ENCODE results near the gene PDE4B. TPM values are rescaled to one million over a fixed set of nuclear protein-coding genes. Genes with fewer than 3 reads are reported as not detected.

Gene PDE4B
- total RNA-seq, 4 donors from 2014 or later: 3.7 to 16.6 (median 5.1) TPM

GRCh38 chr1:65952696-65953095 is 160.0 kb downstream of the PDE4B start:
- Histone ChIP-seq H3K4me3 (no peak overlapping the region), H3K27ac (replicated peaks in 1 of 4) (no peak overlapping the region), H3K27me3 (no peaks in the 10 kb centered on the region), H3K36me3 (no peaks in the 10 kb centered on the region), H3K9me3 (no peaks in the 10 kb centered on the region), H3K4me1 (no peaks in the 10 kb centered on the region)
- intact Hi-C loops (cut with DNase I): no loop called here
- 68% methylated on average over 3 of the region's 3 CpGs for WGBS
- no peak for TF ChIP-seq EP300 (IDR thresholded peaks at IDR 0.05)
- no peak for TF ChIP-seq POLR2A (IDR thresholded peaks at IDR 0.05; ENCODE audit: low read depth)
- TF ChIP-seq, protein P1, sequence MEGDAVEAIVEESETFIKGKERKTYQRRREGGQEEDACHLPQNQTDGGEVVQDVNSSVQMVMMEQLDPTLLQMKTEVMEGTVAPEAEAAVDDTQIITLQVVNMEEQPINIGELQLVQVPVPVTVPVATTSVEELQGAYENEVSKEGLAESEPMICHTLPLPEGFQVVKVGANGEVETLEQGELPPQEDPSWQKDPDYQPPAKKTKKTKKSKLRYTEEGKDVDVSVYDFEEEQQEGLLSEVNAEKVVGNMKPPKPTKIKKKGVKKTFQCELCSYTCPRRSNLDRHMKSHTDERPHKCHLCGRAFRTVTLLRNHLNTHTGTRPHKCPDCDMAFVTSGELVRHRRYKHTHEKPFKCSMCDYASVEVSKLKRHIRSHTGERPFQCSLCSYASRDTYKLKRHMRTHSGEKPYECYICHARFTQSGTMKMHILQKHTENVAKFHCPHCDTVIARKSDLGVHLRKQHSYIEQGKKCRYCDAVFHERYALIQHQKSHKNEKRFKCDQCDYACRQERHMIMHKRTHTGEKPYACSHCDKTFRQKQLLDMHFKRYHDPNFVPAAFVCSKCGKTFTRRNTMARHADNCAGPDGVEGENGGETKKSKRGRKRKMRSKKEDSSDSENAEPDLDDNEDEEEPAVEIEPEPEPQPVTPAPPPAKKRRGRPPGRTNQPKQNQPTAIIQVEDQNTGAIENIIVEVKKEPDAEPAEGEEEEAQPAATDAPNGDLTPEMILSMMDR (IDR thresholded peaks at IDR 0.05): no peak
- TF ChIP-seq POLR2AphosphoS5 (IDR thresholded peaks at IDR 0.05): no peak
- DNase-seq (ENCODE audit: extremely low spot score): no peak

- intact Hi-C loops (cut with DNase I): no loop called here
- WGBS: 80% methylated on average over 1 of the region's 1 CpG
- Histone ChIP-seq H3K4me1 (no peaks in the 10 kb centered on the region), H3K36me3 (no peaks in the 10 kb centered on the region), H3K27me3 (no peaks in the 10 kb centered on the region), H3K9me3 (no peaks in the 10 kb centered on the region), H3K4me3 (no peak overlapping the region), H3K27ac (replicated peaks in 1 of 4) (no peak overlapping the region)
- TF ChIP-seq EP300 (IDR thresholded peaks at IDR 0.05) (no peak), POLR2AphosphoS5 (IDR thresholded peaks at IDR 0.05) (no peak), POLR2A (IDR thresholded peaks at IDR 0.05; ENCODE audit: low read depth) (no peak)
- TF ChIP-seq, protein P1 (IDR thresholded peaks at IDR 0.05): no peak
- no peak for DNase-seq (ENCODE audit: extremely low spot score)
Measured at GRCh38 chr1:65953170-65953569, 160.5 kb downstream of the PDE4B start.

DNA sequence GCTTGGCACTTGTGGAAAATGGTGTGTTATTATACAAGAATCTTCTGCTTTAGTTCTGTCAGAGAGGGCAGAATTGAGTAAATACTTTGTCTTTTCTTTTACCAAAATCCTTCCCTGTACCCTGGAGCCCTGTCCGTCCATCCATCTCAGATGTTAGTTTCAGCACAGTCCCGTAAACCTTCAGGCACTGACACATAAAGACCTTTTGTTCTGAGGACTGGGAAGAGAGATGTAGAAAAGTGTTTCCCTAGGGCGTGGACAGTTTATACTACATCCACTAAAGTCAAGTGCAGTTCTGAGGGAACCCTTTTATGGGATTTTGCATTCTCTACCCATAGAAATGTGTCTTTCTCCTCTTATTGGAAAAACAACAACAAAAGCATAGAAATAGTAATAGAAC is 162.4 kb downstream of the PDE4B start:
- no peak overlapping the region for H3K27ac ChIP-seq (replicated peaks in 1 of 4)
- intact Hi-C loops (cut with DNase I): loop anchor here (5.0 kb wide), 1 partner anchor 492 kb away; no protein-coding TSS in a partner anchor
- H3K9me3 ChIP-seq: no peaks in the 10 kb centered on the region
- H3K4me3 ChIP-seq: no peak overlapping the region
- TF ChIP-seq POLR2A (IDR thresholded peaks at IDR 0.05; ENCODE audit: low read depth) (no peak), POLR2AphosphoS5 (IDR thresholded peaks at IDR 0.05) (no peak), EP300 (IDR thresholded peaks at IDR 0.05) (no peak)
- TF ChIP-seq, protein P1 (IDR thresholded peaks at IDR 0.05): no peak
- no peaks in the 10 kb centered on the region for H3K36me3 ChIP-seq
- H3K27me3 ChIP-seq: no peaks in the 10 kb centered on the region
- no peak for DNase-seq (ENCODE audit: extremely low spot score)
- no peaks in the 10 kb centered on the region for H3K4me1 ChIP-seq
- WGBS: 82% methylated on average over 3 of the region's 3 CpGs

DNA sequence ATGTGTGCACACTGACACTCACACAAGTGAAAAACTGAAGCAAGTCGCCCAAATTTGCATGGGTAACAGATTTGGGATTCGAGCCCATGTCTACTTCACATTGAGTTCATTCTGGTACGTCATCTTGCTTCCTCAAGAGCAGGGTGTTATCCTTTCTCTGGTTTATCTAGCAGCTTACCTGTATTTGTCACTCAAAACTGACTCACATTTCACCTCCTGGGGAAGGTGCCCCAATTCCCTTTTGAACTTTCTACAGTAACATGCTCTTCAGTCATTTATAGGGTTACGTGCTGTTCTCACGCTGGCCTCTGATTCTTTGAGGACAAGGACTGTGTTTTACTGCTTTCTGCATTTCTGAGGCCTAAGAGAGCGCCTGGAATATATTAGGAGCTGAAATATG is 162.8 kb downstream of the PDE4B start:
- WGBS: 89% methylated on average over 6 of the region's 6 CpGs
- Histone ChIP-seq H3K27me3 (no peaks in the 10 kb centered on the region), H3K9me3 (no peaks in the 10 kb centered on the region), H3K4me1 (no peaks in the 10 kb centered on the region), H3K4me3 (no peak overlapping the region), H3K27ac (replicated peaks in 1 of 4) (no peak overlapping the region), H3K36me3 (no peaks in the 10 kb centered on the region)
- DNase-seq (ENCODE audit: extremely low spot score): no peak
- TF ChIP-seq, protein P1 (IDR thresholded peaks at IDR 0.05): no peak
- TF ChIP-seq POLR2AphosphoS5 (IDR thresholded peaks at IDR 0.05) (no peak), EP300 (IDR thresholded peaks at IDR 0.05) (no peak), POLR2A (IDR thresholded peaks at IDR 0.05; ENCODE audit: low read depth) (no peak)
- intact Hi-C loops (cut with DNase I): loop anchor here (5.0 kb wide), 1 partner anchor 492 kb away; no protein-coding TSS in a partner anchor

All from esophagus muscularis mucosa (tissue), 4 donors.